ENCODE data around the gene HAUS1. TPM values are rescaled to one million over a fixed set of nuclear protein-coding genes. Genes with fewer than 3 reads are reported as not detected.
"Not testable (repeated sequence)": the region's sequence is repeated elsewhere in the genome, so short reads cannot be mapped to it uniquely, and the experiment has no call there.

HAUS1 gene
- total RNA-seq, 3 donors from 2014 or later, result 34.7 to 42.4 (median 37.0) TPM

DNA sequence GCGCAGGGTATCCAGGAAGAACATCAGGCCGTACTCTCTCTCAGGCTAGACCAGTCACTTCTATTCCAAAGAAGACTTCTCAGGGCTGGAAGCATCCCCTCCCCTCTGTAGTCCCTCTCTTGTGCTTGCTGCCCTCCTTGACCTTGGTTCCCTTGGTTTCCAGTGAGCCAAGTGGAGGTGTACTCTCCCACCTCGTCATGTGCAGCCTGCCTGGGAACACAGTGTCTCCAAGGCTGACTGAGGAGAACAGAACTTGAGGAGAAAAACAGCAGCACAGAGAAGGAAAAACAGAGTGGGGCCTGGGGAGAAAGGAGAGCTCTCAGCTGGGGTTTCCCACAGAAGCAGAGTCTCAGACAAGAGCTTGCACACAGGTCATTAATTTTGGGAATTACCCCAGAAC, 52.7 kb downstream of the HAUS1 start:
- Mint-ChIP-seq H3K4me1 (ENCODE audit: low read depth) (peaks cover 76% of the 10 kb centered on the region), H3K4me3 (no peak overlapping the region), H3K27me3 (ENCODE audit: low read depth) (no peaks in the 10 kb centered on the region), H3K9me3 (no peaks in the 10 kb centered on the region), H3K36me3 (ENCODE audit: insufficient read depth) (no peaks in the 10 kb centered on the region)
- DNase-seq (no peak), ATAC-seq (no peak)

DNA sequence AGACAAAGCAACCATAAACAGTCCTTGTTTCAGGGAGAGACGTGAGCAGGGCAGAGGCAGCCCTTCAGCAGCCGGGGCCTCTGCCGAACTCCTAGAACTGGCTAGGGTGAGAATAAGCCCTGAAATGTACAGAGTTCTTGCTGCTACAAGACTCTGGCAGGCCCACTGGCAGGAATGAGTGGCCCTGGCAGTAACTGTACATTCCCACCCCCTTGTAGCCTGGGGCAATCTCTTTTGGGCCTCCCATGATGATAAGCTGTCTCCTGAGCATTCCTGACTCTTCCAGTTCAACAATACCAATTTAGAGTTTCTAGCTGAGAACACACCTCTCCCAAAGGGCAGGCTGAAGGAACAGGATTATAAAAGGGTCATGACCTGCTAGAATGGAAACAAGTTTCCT, 54.3 kb downstream of the HAUS1 start:
- Mint-ChIP-seq H3K27me3 (ENCODE audit: low read depth) (no peaks in the 10 kb centered on the region), H3K36me3 (ENCODE audit: insufficient read depth) (no peaks in the 10 kb centered on the region), H3K9me3 (no peaks in the 10 kb centered on the region), H3K4me3 (no peak overlapping the region), H3K4me1 (ENCODE audit: low read depth) (peaks cover 70% of the 10 kb centered on the region)
- DNase-seq (no peak), ATAC-seq (no peak)

DNA sequence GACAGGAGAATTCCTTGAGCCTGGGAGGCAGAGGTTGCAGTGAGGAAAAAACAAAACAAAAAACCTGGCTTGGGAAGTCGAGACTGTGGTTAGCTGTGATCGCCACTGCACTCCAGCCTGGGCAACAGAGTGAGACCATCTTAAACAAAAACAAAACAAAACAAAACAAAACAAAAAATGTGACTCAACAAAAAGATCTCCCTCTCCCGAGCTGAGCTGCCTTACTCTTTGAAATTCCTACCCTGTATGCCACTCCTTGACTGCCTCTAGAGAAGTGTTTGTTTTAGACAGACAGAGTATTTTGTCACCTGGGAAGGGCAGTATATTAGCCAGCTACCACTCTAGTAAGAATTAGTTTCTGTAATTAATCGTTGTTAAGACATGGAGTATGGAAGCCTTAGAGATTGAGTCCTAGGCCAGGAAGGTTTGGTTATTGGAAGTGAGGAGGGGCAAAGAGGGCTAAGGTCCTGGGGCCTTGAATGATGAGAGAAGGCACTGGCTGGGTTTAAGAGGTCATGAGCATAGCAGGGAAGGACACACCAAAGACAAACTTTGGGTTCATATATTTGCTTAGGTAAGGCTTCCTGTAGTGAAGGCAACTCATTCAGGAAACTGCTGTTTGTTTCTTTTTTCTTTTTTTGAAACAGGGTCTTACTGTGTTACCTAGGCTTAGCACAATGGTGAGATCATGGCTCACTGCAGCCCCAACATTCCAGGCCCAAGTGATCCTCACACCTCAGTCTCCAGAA, 56.0 kb downstream of the HAUS1 start:
- Mint-ChIP-seq H3K9me3 (no peaks in the 10 kb centered on the region), H3K27me3 (ENCODE audit: low read depth) (no peaks in the 10 kb centered on the region), H3K4me3 (no peak overlapping the region), H3K4me1 (ENCODE audit: low read depth) (peaks cover 56% of the 10 kb centered on the region), H3K36me3 (ENCODE audit: insufficient read depth) (no peaks in the 10 kb centered on the region)
- no peak for ATAC-seq
- no peak for DNase-seq

DNA sequence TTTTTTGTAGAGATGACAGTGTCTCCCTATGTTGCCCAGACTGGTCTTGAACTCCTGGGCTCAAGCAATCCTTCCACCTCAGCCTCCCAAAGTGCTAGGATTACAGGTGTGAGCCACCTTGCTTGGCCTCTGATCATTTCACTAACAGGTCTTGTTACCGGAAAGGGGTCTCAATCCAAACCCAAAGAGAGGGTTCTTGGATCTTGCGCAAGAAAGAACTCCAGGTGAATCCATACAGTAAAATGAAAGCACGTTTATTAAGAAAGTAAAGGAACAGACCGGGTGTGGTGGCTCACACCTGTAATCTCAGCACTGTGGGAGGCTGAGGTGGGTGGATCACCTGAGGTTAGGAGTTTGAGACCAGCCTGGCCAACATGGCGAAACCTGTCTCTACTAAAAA, 56.7 kb downstream of the HAUS1 start:
- not testable (repeated sequence) for H3K27me3 Mint-ChIP-seq (ENCODE audit: low read depth); DNase-seq; H3K9me3 Mint-ChIP-seq; H3K4me3 Mint-ChIP-seq; ATAC-seq; H3K36me3 Mint-ChIP-seq (ENCODE audit: insufficient read depth)
- peaks cover 49% of the 10 kb centered on the region for H3K4me1 Mint-ChIP-seq (ENCODE audit: low read depth)

DNA sequence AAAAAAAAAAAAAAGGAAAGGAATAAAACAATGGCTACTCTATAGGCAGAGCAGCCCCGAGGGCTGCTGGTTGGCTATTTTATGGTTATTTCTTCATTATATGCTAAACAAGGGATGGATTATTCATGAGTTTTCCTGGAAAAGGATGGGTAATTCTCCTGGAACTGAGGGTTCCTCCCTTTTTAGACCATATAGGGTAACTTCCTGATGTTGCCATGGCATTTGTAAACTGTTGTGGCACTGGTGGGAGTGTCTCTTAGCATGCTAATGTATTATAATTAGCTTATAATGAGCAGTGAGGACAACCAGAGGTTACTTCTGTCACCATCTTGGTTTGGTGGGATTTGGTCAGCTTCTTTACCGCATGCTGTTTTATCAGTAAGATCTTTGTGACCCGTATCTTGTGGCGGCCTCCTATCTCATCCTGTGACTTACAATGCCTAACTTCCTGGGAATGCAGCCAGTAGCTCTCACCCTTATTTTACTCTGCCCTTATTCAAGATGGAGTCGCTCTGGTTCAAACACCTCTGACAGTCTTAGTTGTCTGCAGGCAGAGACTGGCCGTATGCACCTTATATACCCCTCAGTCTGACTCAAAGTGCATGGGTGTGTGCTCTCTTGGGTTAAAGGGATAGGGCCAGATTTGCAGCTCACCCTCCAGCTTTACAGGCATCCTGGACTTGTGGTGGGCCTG, 57.7 kb downstream of the HAUS1 start:
- Mint-ChIP-seq H3K4me1 (ENCODE audit: low read depth) (peaks cover 42% of the 10 kb centered on the region), H3K36me3 (ENCODE audit: insufficient read depth) (no peaks in the 10 kb centered on the region), H3K4me3 (no peak overlapping the region), H3K27me3 (ENCODE audit: low read depth) (no peaks in the 10 kb centered on the region), H3K9me3 (no peaks in the 10 kb centered on the region)
- ATAC-seq (no peak), DNase-seq (no peak)

DNA sequence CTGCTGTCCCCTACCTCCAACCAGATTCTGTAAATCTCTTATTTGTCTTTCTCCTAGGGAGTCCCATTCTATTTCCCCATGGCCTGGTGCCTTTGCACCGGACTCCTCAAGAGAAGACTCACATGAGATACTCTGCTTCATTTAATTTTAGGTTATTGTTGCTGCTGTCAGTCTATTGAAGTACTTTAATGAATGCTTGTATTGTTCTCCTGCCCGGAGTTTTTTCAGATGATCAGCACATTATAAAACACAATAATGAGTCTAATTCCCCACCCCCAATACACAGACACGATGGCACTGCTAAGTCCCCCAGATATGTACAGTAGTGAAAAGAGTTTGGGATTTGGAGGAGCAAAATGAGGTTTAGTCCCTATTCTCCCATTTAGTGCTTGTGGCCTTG, 58.9 kb downstream of the HAUS1 start:
- H3K9me3 Mint-ChIP-seq, result no peaks in the 10 kb centered on the region
- no peaks in the 10 kb centered on the region for H3K27me3 Mint-ChIP-seq (ENCODE audit: low read depth)
- peaks cover 36% of the 10 kb centered on the region for H3K4me1 Mint-ChIP-seq (ENCODE audit: low read depth)
- ATAC-seq (no peak), DNase-seq (no peak)
- H3K4me3 Mint-ChIP-seq, result no peak overlapping the region
- no peaks in the 10 kb centered on the region for H3K36me3 Mint-ChIP-seq (ENCODE audit: insufficient read depth)

DNA sequence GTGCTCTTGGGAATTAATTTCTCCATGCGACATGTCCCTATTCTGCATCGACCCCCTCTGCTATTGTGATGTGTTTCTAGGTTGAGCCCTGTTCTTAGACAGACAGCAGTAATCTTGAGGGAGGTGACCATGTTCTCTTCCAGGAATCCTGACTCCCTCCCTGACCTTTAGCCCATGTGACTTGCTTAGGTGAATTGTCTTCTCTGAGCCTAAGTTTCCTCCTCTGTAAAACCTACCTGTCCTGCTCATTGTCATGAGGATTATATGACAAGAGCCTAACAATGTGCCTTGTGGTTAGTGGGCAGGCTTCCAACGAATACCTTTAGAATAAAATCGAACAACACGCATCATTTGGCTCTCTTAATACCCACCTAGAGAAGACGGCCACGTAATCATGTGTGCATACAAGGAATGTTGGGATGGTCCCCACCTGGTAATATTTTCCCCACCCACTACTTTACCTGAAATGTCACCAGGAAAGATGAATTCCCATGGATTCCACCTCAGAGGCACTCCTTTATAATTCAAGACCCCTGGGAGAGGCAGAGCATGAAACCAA, 59.8 kb downstream of the HAUS1 start:
- Mint-ChIP-seq H3K27me3 (ENCODE audit: low read depth) (no peaks in the 10 kb centered on the region), H3K9me3 (no peaks in the 10 kb centered on the region), H3K4me1 (ENCODE audit: low read depth) (peaks cover 32% of the 10 kb centered on the region), H3K4me3 (no peak overlapping the region), H3K36me3 (ENCODE audit: insufficient read depth) (no peaks in the 10 kb centered on the region)
- DNase-seq (no peak), ATAC-seq (no peak)

DNA sequence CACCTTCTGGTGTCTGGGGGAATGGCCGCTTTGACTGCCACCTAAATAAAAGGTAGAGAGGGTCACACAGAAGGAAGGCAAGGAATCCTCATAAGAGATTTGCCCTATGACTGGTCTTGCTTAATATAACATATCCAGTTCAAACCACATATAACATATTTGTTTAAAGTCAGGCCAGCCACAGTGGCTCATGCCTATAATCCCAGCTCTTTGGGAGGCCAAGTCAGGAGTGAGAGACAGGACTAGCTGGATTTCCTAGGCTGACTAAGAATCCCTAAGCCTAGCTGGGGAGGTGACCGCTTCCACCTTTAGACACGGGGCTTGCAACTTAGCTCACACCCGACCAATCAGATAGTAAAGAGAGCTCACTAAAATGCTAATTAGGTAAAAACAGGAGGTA, 60.3 kb downstream of the HAUS1 start:
- ATAC-seq; H3K9me3 Mint-ChIP-seq; DNase-seq; H3K27me3 Mint-ChIP-seq (ENCODE audit: low read depth); H3K4me3 Mint-ChIP-seq; H3K36me3 Mint-ChIP-seq (ENCODE audit: insufficient read depth): not testable (repeated sequence)
- peaks cover 34% of the 10 kb centered on the region for H3K4me1 Mint-ChIP-seq (ENCODE audit: low read depth)

DNA sequence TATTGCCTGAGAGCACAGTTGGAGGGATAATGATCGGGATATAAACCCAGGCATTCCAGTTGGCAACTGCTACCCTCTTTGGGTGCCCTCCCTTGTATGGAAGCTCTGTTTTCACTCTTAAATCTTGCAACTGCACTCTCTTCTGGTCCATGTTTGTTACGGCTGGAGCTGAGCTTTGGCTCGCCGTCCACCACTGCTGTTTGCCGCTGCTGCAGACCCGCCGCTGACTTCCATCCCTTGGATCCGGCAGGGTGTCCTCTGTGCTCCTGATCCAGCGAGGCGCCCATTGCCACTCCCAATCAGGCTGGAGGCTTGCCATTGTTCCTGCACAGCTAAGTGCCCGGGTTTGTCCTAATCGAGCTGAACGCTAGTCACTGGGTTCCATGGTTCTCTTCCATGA, 60.7 kb downstream of the HAUS1 start:
- H3K9me3 Mint-ChIP-seq, result no peaks in the 10 kb centered on the region
- H3K4me3 Mint-ChIP-seq, result no peak overlapping the region
- no peaks in the 10 kb centered on the region for H3K27me3 Mint-ChIP-seq (ENCODE audit: low read depth)
- no peaks in the 10 kb centered on the region for H3K36me3 Mint-ChIP-seq (ENCODE audit: insufficient read depth)
- ATAC-seq, result no peak
- no peak for DNase-seq
- H3K4me1 Mint-ChIP-seq (ENCODE audit: low read depth), result peaks cover 33% of the 10 kb centered on the region

DNA sequence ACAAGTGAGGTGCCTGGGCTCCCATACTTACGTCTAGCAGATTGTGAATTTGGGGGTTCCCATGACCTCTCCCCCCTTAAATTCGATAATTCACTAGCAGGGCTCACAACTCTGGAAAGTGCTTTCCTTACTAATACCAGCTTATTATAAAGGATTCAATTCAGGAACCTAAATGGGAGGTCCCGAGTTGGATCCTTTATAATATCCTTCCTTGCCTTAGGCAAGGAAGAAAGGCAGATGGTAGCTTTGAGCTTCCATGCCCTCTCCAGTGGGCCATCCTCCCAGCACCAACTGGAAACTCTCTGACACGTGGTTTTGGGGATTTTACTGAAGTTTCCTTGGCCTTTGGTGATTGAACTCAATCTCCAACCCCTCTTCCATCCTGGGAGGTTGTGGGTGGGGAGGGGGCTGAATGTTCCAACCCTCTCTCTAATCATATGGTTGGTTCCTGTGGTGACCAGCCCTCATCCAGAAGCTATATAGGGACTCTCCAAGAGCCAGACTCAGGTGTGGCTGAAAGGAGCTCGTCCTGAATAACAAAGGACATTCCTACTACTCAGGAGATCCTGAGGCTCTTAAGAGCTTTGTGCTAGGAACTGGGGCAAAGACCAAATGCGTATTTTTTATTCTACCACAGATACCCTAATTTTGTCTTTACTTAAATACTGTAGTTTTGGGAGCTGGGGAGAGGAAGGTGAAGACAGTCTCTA, 62.2 kb downstream of the HAUS1 start:
- Mint-ChIP-seq H3K4me1 (ENCODE audit: low read depth) (peaks cover 23% of the 10 kb centered on the region), H3K9me3 (no peaks in the 10 kb centered on the region), H3K36me3 (ENCODE audit: insufficient read depth) (no peaks in the 10 kb centered on the region), H3K27me3 (ENCODE audit: low read depth) (no peaks in the 10 kb centered on the region), H3K4me3 (no peak overlapping the region)
- no peak for DNase-seq
- ATAC-seq, result no peak

DNA sequence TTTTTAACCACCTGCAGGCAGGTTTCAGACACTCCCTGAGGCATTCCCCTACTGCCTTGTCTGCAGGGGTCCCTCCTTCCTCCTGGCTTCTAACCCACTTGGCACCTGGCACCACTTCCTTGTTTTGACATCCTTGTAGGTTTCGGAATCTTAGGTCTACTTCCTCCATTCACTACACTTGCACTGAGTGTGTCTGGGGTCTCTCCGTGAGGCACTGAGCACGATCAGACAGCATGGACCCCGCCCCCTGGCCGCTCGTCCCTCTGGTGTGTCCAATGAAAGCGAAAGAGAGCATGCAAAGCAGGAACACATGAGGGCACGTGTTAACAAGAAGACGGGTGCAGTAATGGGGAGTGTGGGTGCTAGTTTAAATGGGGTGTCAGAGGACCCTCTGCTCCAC, 63.8 kb downstream of the HAUS1 start:
- DNase-seq (no peak), ATAC-seq (peak; percentile 46 to 54)
- no peaks in the 10 kb centered on the region for H3K9me3 Mint-ChIP-seq
- no peaks in the 10 kb centered on the region for H3K27me3 Mint-ChIP-seq (ENCODE audit: low read depth)
- peaks cover 18% of the 10 kb centered on the region for H3K4me1 Mint-ChIP-seq (ENCODE audit: low read depth)
- peak overlapping the region; percentile 63 for H3K4me3 Mint-ChIP-seq
- no peaks in the 10 kb centered on the region for H3K36me3 Mint-ChIP-seq (ENCODE audit: insufficient read depth)

DNA sequence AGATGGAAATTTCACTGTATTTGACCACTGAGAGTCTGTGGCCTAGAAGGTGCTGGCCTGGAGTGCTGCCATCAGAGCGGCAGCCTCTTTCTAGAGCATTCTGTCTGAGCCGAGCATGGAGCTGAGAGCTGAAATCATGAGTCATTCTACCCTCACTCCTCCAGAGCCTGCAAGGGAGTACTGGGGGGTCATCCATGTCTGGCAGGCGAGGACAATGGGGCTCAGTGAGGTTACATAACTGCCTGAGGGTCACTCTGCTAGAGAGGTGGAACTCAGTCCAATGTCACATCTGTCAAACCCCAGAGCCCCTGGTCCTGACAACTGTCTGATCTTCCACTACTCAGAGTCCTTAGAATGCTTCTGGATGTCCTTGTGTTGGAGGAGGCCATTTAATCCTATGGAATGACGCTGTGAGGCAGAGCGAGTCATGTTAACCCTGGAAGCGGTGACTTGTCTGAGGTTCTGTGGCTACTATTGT, 65.3 kb downstream of the HAUS1 start:
- no peak for ATAC-seq
- Mint-ChIP-seq H3K9me3 (no peaks in the 10 kb centered on the region), H3K4me1 (ENCODE audit: low read depth) (peaks cover 17% of the 10 kb centered on the region), H3K27me3 (ENCODE audit: low read depth) (no peaks in the 10 kb centered on the region), H3K36me3 (ENCODE audit: insufficient read depth) (no peaks in the 10 kb centered on the region), H3K4me3 (no peak overlapping the region)
- no peak for DNase-seq

DNA sequence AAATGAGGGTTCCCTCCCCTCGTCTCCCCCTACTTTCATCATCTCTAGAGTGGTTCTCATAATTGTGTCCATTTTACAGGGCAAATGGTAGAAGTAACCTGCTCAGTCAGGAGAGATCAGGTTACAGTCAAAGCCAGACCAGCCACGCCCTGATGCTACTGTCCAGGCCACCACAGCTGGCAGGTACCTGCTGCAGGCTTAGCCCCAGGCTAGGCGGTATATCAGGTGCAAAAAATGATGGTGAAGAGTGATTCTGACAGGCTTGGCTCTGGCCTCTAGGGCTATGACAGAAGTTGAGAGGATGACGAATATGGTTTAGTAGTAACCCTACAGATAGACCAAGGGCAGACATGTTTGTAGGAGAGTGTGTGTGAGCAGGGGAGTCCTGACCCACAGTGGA, 67.1 kb downstream of the HAUS1 start:
- Mint-ChIP-seq H3K9me3 (no peaks in the 10 kb centered on the region), H3K4me3 (no peak overlapping the region), H3K36me3 (ENCODE audit: insufficient read depth) (no peaks in the 10 kb centered on the region), H3K4me1 (ENCODE audit: low read depth) (peaks cover 30% of the 10 kb centered on the region), H3K27me3 (ENCODE audit: low read depth) (no peaks in the 10 kb centered on the region)
- DNase-seq, result no peak
- no peak for ATAC-seq

Measured in activated T-cell treated with anti-CD3 and anti-CD28 coated beads, Interleukin-2, amount 50 U/mL, for 4 hours (primary cell).